ENCODE measurements around the gene DAP. TPM values are rescaled to one million over a fixed set of nuclear protein-coding genes. Genes with fewer than 3 reads are reported as not detected.

The DAP gene
- total RNA-seq, 1 donor from 2014 or later: 56.2 TPM

DNA sequence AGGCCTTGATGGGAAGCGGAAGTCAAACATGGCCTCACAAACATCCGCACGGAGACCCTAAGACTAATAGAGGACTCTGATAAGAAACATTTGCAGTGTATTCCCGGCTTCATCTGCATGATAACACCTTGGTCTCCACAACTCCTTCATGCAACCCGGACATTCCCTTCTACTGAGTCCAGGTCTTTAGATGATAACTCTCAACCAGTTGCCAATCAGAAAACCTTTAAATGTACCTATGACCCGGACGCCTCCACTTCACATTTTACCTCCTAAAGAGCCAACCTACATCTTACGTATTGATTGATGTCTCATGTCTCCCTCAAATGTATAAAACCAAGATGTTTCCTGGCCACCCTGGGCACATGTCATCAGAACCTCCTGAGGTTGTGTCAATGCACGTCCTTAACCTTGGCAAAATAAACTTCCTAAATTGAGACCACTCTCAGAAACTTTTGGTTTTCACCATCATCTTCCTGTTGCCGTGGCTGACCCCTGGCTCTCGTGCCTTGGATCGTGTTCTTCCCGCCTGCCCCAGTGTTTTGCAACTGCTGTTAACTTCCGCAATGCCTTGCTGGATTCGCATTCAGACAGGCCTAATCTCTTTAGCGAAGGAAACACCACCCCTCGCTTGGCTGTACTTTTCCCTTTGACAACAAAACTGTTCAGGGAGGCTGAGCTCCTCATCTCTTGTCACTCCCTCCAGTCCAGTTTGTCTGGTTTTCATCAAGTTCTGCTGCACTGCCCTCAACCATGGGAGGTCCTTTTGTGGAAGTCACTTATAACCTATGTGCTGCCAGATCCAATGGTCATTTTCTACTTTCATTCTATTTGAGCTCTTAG lies 1.1 kb upstream of the DAP start:
- intact Hi-C loops (cut with DNase I): loop anchor here (2.0 to 5.0 kb wide), 2 partner anchors 37 to 60 kb away; no protein-coding TSS in a partner anchor
- no peak for DNase-seq (ENCODE audit: low spot score)

DNA sequence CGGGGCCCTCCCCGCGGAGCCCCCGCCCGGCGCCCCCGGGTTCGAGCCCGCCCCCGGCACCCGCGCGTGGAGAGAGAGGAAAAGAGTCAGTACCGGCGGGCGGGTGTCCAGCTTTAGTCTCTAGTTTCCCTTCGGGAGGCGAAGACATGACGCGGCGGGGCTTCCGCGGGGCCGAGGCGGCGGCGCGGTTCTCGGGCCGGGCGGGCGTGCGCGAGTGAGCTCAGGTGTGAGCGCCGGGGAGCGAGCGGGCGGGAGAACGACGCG lies 181 bp downstream of the DAP start:
- intact Hi-C loops (cut with DNase I): loop anchor here (2.0 to 5.0 kb wide), 2 partner anchors 36 to 59 kb away; no protein-coding TSS in a partner anchor
- DNase-seq (ENCODE audit: low spot score): no peak

DNA sequence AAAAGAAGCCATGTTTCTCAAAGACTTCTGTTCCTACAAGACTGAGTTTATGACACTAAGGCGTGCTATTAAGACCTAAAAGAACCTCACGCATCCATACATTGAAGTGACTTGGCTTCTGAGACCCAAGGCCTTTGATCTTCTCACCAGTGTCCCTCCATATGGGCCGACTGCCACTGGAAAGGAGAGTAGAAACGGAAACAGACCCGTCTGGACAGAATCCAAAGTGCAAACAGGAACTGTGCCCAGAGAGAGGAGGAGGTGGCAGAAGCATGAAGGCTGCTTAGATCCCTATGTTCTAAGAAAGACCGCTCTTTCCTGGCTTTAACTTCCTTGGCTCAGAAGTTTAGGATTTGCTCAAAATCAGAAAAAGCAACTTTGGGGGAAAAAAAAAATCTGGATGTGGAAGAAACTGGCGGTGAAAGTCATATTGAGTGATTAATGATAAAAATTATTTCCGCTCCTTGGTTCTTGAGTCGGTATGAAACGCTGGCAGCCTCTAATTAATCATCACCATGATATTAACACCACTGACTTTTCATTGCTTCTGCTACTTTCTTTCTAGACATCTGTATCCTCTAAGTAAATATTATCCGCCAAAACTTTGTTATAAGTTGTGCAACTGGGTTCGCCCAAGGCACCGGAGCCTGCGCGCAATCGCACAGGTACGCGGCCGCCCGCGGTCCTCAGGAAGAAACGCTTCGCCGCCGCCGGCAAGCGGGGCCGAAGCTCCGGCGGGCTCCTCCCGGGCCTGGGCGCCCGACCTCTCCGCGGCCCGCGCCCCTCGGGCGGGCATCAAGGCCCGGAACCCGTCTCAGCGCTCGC lies 726 bp downstream of the DAP start:
- DNase-seq (ENCODE audit: low spot score): no peak
- intact Hi-C loops (cut with DNase I): loop anchor here (2.0 to 5.0 kb wide), 2 partner anchors 36 to 58 kb away; no protein-coding TSS in a partner anchor

DNA sequence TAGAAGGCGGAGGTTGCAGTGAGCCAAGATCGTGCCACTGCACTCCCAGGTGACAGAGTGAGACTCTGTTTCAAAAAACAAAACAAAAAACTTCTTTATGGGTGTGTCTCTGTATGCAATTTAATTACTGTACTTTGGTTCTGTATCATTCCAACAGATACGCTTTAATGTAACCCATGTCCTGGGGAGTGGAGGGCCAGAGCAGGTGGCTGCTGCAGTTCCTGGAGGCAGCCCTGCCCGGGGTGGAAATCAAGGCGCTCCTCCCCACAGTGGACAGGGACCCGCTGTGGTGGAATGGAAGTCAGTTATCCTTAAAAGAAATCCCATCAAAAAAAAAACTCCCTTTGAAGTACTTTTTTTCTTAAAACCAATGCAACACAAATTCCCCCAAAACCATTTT lies 1.9 kb downstream of the DAP start:
- intact Hi-C loops (cut with DNase I): no loop called here

DNA sequence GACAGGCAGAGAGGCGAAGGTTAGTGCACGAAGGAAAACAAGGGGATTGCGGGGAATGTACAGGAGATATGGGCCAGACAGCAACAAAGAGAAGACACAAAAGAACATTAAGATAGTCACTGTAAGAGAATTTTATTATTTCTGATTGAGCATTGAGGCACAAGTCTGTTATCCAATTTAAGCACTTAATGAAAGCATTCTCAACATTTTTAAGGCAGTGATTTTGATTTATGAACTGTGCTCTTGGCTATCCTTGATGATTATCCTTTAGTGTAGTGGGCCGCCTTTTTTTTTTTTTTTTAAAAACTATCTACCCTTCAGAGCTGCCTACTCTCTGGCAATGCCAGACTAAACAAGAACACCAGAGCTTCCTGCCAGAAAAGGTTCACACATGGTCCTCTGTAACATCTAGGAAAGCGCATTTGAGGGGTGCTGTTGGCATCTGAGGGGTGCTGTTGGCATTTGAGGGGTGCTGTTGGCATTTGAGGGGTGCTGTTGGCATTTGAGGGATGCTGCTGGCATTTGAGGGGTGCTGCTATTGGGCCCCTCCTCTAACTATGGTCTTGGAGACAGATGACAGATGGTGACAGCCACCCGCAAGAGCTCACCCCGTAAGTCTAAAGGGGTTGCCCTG lies 3.0 kb downstream of the DAP start:
- intact Hi-C loops (cut with DNase I): no loop called here
- DNase-seq (ENCODE audit: low spot score): no peak

More for the DNA sequence above, 1.9 kb downstream of the DAP start:
- DNase-seq (ENCODE audit: low spot score): no peak

DNA sequence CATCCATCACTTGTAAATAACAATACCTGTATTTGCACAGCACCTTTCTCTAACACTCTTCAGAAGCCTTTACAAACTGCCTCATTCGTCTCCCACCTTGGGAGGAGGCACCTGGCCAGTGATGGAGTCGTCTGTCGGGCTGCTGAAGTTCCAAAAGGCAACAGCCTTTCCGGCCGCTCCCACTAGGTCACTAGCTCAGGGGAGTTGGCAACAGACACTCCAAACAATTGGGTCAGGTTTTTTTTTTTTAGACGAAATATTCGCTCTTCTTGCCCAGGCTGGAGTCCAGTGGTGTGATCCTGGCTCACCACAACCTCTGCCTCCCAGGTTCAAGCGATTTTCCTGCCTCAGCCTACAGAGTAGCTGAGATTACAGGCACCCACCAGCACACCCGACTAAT lies 4.0 kb downstream of the DAP start:
- intact Hi-C loops (cut with DNase I): no loop called here
- no peak for DNase-seq (ENCODE audit: low spot score)

DNA sequence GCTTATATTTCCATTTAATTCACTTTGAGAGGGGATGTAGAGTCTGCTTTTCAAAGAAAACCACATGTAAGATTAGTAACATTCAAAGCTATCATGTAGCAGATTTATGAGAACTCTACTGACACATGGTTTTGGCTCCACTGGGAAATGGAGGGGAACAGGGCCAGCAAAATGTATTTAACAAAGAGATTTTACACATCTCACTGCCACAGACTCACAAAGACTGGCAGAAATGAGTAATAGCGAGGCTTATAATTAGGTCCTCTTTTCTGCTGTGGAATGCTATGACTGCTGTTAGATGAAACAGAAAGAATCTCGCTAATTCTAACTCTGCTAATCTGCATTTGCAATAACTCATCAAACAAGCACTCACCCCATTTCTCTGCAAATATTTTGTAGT lies 4.5 kb downstream of the DAP start:
- intact Hi-C loops (cut with DNase I): no loop called here
- no peak for DNase-seq (ENCODE audit: low spot score)

DNA sequence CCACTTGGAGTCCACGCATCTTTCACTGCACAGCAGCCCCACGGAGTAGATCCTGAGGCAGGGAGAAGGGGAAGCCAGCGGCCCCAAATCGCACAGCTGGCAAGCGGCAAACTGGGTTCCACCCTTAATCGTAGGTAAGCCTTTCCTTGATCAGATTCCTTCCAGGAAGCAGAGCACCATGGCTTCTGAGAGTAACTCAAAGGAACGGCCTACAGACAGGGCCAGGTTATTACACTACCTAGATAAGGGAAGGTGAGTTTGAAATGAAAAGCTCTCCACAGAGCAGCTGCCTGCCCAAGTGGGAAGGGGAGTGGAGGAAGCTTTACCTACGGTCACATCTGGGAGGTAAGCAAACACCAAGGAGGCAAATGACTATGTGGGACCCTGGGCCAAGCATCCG lies 7.9 kb downstream of the DAP start:
- intact Hi-C loops (cut with DNase I): no loop called here
- no peak for DNase-seq (ENCODE audit: low spot score)

DNA sequence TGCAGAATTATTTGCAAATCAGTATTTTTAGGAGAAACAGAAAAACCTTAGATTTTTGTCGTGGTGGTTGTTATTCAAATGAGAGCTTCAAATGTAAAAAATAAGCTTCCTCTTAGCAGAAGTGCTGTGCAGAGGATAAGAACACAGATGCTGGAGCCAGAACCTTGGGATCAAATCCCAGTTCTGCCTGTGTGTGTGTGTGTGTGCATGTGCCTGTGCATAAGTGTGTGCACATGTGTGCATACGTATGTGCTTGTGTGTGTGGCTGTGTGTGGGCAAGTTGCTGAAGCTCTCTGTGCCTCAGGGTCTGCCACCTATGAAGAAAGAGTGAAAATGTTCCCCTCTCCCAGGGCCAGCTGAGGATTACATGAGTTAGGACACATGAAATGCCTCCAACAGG lies 8.6 kb downstream of the DAP start:
- intact Hi-C loops (cut with DNase I): no loop called here
- no peak for DNase-seq (ENCODE audit: low spot score)

DNA sequence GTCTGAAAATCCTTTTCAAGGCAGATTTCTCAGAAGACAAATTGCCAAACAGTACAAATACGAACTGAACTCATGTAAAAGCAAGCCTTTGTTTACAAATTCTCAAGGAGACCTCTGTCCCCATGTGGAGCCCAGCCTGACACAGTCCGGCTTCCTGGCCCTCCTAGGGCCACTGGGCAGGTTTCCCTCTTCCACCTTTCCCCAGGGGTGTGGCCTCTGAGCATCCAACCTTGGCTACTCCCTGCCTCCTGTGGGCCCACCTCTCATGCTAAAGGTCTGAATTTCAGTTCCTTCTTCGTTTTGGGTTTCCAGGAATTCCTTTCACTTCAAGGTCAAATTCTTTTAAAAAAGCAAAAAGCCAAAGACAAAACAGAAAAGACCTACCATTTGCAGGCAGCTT lies 10.1 kb downstream of the DAP start:
- intact Hi-C loops (cut with DNase I): no loop called here
- DNase-seq (ENCODE audit: low spot score): no peak

DNA sequence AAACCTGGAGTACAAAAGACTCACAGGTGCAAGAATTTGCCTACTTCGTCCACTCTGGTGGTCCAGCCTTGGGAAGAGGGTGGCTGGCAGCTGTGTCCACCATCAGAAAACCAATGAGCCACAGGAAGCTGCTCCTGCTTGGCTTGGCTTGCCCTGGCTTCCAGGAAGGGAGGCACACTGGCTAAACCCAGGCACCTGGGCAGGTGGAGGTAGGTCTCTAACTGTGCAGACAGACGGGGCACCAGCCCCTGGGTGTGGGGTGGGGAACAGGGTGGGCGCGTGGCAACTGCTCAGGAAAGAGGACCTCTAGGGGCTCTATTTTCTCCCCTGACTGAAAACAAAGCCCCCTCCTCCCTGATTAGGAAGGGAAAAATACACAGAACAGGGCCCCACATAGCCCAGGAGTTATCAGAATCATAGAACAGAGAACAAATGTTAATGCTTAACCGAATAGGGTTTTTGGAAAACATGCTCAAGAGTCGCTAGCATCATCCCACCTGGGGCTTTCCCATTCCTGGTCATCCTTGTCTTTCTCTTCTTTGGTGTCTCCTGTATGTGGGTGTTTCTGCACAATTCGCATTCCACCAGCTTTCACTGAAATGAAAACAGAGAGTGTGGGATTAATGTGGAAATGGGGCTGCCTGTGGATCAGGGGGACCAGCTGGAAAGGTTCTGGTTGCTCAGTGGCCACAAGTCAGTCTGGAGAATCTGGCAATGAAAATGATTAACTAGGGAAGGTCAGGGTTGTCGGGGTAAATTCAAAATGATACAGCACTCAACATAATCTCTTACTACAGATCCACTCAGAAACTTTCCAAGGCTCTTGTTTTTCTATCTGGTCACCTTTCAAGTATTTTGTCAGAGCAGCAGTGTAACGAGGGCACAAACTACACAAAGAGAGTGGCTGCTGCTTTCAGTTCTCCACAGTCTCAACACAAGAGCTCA lies 13.1 kb downstream of the DAP start:
- DNase-seq (ENCODE audit: low spot score): no peak
- intact Hi-C loops (cut with DNase I): no loop called here

DNA sequence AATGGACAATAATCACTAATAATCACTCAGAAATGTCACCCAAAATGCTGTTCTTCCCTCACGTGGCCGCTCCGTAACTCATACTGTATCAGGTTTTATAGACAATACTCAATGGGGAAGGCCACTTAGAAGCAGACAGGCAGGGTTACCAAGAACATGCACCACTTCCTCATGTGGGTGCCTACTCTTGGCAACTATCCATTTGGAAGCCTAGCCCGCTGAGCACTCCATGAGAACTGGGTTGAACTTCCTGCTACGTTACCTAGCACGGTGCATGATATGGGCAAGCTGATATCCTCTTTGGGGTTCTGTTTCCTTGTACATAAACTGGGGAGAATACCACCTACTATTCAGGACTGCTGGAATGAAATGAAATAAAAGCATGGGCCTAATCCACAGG lies 14.3 kb downstream of the DAP start:
- intact Hi-C loops (cut with DNase I): no loop called here
- no peak for DNase-seq (ENCODE audit: low spot score)

DNA sequence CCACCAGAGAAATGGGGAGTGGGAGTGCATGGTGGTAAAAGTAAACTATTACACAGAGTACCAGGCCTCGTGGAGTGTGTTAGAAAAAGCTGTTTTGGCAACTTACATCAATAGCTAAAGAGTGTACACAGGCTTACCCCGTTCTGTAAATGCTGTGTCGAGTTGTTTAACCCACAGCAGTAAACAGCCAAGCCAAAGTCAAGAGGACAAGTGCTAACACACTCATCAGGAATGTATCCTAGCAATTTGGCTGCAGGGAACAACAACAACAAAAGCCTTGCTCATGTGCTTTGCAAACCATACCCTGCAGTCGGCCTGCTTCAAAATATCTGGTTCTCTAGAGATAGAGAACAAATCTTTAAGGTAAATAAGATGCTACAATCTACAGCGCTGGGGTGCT lies 15.9 kb downstream of the DAP start:
- no peak for DNase-seq (ENCODE audit: low spot score)
- intact Hi-C loops (cut with DNase I): no loop called here

DNA sequence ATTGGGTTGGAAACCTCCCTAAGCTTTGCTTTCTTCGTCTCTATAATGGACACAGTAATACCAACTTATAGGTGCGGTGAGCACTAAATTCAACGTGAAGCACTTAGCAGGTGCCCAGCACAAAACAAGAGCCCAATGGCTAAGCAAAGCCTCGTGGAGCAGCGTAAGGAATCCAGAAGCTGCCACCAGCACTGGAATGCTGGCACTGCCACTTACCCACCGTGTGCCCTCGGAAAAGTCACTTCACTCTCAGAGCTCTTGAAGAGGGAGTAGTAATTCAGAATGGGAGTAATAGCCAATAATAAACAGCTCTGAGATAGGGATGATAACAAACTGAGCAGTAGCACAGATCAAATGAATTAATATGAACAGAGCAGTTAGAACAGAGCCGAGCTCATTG lies 16.4 kb downstream of the DAP start:
- intact Hi-C loops (cut with DNase I): no loop called here

DNA sequence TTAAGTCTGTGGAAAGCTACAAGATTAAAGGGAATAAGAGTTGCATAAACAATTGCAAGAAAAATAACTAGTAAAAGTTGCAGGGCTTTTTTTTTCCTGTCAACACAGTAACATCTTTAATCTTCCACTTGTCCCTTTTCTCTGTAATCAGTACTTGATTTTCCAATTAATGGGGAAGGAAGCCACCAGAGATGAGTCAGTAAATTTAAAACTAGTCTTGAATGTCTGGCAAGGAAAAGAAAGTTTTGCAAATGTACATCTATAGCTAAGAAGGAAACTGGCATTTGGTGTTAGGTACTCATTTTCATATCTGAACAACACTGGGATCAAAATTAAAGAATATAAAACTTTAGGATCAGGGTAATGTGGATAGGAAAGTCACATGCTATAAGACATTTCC lies 17.1 kb downstream of the DAP start:
- DNase-seq (ENCODE audit: low spot score): no peak
- intact Hi-C loops (cut with DNase I): no loop called here

More for the DNA sequence above, 16.4 kb downstream of the DAP start:
- DNase-seq (ENCODE audit: low spot score): no peak

DNA sequence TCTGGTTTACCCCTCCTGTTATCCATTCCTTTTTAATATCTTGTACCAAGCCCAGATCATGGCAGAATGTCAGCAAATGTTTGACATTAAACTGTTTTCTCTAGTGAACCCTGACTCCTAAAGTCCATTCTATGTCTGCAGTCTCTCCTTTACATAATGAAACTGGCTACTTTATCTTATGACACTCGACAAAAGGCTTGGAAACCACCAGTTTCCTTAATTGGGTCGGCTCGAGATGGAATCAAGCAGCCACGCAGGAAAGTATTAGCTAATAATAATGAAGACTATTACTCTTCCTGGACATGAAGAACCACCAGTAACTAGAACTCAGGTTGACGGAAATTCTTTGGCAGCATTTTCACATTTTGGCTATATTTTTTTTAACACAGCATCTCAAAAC lies 17.5 kb downstream of the DAP start:
- DNase-seq (ENCODE audit: low spot score): no peak
- intact Hi-C loops (cut with DNase I): no loop called here

DNA sequence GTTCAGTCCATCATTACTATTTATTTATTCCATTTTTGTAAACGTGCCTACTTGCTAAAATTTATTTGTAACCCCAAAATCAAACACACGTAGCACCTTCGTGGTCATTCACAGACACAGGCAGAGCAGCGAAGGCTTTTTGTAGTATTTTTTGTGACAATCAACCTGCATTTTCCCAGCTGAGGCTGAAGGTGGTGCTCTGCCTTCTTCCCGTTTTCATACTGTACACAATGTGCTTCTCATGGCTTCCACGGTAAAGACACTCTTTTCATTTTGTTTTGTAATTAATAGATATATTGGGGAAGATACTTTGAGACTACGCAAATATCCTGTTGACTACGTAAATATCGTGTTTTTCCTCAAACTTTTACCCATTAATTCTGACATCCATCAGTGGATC lies 19.4 kb downstream of the DAP start:
- no peak for DNase-seq (ENCODE audit: low spot score)
- intact Hi-C loops (cut with DNase I): no loop called here

DNA sequence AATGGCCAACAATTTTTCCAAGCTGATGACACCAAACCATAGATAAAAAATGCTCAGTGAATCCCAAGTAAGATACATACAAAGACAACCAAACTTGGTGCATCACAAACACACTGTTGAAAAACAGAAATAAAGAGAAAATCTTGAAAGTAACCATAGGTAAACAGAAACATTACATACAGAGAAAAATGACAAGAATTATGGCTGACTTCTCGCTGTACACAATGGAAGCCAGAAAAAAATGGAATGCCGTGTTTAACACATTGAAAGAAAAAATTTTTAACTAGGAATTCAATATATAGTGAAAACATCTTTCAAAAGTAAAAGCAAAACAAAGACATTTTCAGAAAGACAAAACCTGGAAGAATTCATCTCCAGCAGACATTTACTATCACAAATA lies 20.6 kb downstream of the DAP start:
- intact Hi-C loops (cut with DNase I): no loop called here

DNA sequence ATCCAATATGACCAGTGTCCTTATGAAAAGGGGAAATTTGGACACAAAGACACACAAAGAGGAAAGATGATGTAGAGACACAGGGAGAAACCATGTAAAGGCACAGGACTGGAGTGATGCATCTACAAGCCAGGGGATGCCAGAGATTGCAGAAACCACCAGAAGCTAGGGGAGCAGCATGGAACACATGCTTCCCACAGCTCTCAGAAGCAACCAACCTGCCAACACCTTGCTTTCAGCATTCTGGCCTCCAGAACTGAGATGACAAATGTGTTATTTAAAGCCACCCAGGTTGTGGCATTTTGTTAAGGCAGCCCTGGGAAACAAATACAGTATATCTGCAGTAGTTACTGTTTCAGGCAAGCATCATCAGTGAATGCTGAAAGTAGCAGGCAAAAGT lies 23.2 kb downstream of the DAP start:
- intact Hi-C loops (cut with DNase I): no loop called here
- DNase-seq (ENCODE audit: low spot score): no peak

More for the DNA sequence above, 20.6 kb downstream of the DAP start:
- DNase-seq (ENCODE audit: low spot score): no peak

DNA sequence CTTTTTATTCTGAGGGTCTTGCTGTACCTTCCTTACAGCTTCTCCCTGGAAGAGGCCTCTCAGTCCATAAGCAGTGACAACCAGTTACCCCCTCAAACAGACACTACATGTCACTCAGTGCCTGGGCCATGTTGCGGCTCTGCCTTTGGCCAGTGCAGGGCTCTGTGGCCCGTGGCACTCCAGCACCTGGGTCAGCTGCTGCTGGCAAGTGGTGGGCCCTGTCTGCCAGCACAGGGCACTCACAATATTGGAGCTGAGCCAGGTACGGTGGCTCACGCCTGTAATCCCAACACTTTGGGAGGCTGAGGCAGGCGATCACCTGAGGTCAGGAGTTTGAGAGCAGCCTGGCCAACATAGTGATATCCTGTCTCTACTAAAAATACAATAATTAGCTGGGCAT lies 24.2 kb downstream of the DAP start:
- no peak for DNase-seq (ENCODE audit: low spot score)
- intact Hi-C loops (cut with DNase I): no loop called here
